ENCODE data around the gene TYSND1.
"Not testable (repeated sequence)": the region's sequence is repeated elsewhere in the genome, so short reads cannot be mapped to it uniquely, and the experiment has no call there.

TYSND1 gene

DNA sequence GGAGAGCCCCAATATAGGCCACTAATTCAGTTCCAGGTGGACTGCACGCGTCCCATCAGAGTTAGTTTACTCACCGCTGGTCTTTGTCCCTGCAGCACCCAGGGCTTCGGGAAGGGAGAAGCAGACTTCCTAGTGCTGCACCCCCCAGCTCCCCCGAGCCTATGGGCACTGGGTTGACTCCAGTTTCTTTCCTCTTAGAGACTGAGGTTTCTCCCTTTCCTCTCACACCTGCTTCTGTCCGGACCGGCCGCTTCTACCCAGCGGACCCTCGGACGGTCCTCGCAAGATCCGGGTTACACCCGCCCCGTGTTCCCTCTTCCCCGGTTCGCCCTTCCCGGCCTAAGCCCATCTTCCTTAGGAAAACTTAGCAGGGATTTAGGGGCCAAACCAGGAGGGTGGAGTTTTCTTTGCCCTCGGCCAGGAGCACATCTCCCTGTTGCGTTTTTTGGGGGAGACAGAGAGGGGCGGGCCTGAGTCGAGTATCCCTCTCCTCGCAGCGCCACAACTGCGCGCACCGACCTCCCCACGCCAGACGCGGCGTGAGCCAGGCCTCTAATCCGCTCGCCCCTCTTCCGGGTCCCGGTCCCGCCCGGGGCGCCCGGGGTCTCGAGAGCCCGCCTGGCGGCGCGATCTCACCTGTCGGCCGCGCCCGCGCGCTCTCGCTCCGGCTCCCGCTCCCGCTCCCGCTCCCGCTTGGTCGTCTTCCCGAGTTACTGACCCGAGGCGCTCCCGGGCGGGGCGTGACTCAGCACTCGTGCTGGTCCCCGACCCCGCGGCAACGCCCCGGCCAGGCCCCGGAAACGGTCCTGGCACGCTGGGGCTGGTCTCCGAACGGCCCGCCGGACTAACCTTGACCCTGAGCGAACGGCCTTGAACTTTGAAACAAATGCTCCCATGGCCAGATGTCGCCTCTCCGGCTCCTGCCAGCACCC lies 14.1 kb downstream of the TYSND1 start, which contains the start of gene AIFM2:
Gene AIFM2 (minus strand): TSS at position 728 of the 932 bp plus-strand sequence. CDS start 8,741 bp downstream, outside the sequence.
- no peak for DNase-seq (ENCODE audit: low spot score)

GRCh38 chr10:70131560-70131937 lies 15.0 kb downstream of the TYSND1 start:
- no peak for DNase-seq (ENCODE audit: low spot score)

GRCh38 chr10:70130878-70131559 lies 15.5 kb downstream of the TYSND1 start:
- DNase-seq (ENCODE audit: low spot score), result no peak

DNA sequence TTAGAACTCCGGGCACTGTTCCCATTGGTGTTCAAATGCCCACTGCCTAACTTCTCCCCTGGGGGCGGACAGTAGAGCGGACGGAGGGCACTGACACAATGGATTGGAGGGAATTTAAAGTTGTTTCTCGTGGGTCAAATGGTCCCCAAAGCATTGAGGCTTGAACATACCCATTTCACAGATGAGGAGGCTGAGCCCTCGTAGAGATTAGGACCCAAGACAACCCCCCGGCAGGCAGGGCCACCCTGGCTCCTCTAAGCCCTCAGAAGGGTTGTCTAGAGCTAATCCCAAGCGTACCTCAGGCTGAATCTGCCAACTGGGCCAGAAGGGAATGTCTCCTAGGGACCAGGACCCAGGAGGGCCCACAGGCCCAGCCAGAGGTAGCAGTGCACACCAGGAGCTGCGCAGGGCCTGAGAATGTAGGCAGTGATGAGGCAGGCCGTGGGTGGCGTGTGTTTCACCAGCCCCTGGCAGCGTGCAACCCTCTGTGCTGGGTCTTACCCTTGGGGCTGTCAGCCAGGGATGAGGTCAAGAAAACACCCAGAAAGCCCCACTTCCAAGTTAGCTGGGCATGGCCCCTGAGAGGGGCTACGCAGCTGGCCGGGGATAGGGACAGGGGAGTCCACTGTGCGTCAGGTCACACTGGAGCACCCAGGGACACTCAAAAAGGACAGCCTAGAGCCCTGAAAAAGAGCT lies 19.7 kb downstream of the TYSND1 start:
- no peak for DNase-seq (ENCODE audit: low spot score)

GRCh38 chr10:70125918-70126552 lies 20.5 kb downstream of the TYSND1 start:
- DNase-seq (ENCODE audit: low spot score), result no peak

DNA sequence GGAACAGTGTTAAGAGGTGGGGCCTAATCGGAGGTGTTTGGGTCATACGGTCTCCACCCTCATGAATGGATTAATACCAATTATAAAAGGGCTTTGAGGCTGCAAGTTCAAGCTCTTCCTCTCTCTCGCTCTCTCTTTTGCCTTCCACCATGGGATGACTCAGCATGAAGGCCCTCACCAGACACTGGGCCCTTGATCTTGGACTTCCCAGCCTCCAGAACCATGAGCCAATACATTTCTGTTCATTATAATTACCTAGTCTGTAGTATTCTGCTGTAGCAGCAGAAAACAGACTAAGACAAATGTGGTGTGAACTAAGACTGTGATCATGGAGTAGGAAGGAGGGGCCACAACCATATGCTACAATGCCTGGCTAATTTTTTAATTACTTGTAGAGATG lies 21.6 kb downstream of the TYSND1 start:
- no peak for DNase-seq (ENCODE audit: low spot score)

DNA sequence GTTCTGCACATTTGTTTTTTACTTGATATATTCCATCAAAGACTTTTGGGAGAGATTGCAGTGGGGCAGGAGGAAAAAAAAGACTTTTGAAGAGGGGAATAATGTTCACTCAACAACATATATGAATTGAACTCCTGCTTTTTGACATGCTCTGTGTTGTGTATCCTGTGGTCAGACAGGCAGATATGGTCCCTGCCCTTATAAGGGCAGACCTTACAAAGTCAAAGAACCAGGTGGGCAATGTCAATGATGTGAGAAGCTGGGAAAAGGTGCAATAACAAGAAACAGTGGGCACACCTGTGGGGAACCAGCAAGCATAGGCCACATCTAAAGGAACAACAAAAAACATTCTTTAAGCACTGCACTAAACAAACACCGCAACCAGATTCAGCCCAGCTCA lies 22.1 kb downstream of the TYSND1 start:
- DNase-seq (ENCODE audit: low spot score), result no peak

GRCh38 chr10:70123817-70124216 lies 22.7 kb downstream of the TYSND1 start:
- DNase-seq (ENCODE audit: low spot score), result no peak

GRCh38 chr10:70123166-70123565 lies 23.3 kb downstream of the TYSND1 start:
- not testable (repeated sequence) for DNase-seq (ENCODE audit: low spot score)

- no peak for DNase-seq (ENCODE audit: low spot score)
These were observed 23.8 kb downstream of the TYSND1 start for GRCh38 chr10:70122742-70123141.

- no peak for DNase-seq (ENCODE audit: low spot score)
These were observed 25.1 kb downstream of the TYSND1 start for GRCh38 chr10:70121281-70121949.

- DNase-seq (ENCODE audit: low spot score), result no peak
These were observed 26.1 kb downstream of the TYSND1 start for GRCh38 chr10:70120417-70120816.

DNA sequence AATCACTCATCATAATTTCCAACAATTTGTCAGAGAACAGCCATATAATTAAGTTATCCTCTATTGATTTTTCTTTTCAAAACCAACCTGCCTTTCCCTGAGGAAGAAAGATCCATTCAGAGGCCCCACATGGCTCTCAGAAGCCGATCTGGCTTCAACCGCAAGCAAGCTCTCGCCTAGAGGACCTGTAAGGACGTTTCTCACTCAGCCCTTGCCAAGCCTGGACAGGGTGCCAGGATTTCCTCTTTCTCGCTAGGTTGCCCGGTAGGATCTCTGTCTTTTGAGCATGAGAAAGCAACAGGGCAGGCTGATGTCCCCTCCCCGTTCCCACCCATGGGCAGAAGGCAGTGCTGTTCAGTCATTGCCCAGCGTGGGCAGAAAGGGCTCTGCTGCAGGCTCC lies 26.9 kb downstream of the TYSND1 start:
- DNase-seq (ENCODE audit: low spot score), result no peak

- no peak for DNase-seq (ENCODE audit: low spot score)
These were observed 27.3 kb downstream of the TYSND1 start for GRCh38 chr10:70119197-70119596.

DNA sequence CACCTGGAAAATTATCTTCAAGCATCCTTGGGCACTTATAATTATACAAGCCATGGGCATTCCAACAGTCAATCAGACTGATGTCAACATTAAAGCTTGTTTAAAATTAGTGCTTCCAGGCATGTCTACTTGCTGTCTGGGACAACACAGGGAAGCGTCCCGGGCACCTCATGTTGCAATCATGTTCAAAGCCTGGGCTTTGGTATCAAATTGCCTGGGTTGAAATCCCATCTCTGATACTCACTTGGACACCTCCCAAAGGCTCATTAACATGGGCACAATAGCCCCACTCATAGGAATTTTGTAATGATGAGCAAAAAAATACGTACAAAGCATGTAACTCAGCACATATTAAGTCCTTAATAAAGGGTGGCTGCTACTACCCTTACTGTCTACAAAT lies 28.3 kb downstream of the TYSND1 start:
- DNase-seq (ENCODE audit: low spot score), result no peak

- DNase-seq (ENCODE audit: low spot score), result no peak
These were observed 28.9 kb downstream of the TYSND1 start for GRCh38 chr10:70117646-70118045.

- no peak for DNase-seq (ENCODE audit: low spot score)
These were observed 30.4 kb downstream of the TYSND1 start for GRCh38 chr10:70115948-70116682.

GRCh38 chr10:70114902-70115301 lies 31.6 kb downstream of the TYSND1 start:
- DNase-seq (ENCODE audit: low spot score), result no peak

GRCh38 chr10:70112071-70112470 lies 34.4 kb downstream of the TYSND1 start:
- no peak for DNase-seq (ENCODE audit: low spot score)

DNA sequence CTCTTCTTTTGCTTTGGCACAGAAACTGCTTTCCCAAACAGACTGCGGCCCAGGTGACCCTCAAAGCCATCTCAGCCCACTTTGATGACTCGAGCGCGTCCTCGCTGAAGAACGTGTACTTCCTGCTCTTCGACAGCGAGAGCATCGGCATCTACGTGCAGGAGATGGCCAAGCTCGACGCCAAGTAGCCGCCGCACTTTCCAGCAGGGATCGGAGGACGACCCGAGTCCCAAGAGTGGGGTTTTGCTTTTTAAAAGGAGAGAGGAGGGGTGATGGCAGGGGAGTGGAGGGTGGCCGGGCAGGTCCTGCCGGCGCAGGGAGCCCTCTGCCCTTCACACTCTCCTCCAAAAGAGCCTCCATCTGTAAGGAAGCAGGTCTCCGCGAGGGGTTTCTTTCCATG lies 35.0 kb downstream of the TYSND1 start:
- DNase-seq (ENCODE audit: low spot score), result no peak

Data from globus pallidus (tissue), 1 donor.